Neural cell (in vitro differentiated cells): ENCODE measurements around the gene MYLK. TPM values are rescaled to one million over a fixed set of nuclear protein-coding genes. Genes with fewer than 3 reads are reported as not detected.
"Not testable (repeated sequence)": the region's sequence is repeated elsewhere in the genome, so short reads cannot be mapped to it uniquely, and the experiment has no call there.

Experiments used
- H2AFZ ChIP-seq: fragments of 200-600, 300-800 bp; sonication (generic), shearing (Covaris generic); 2 replicates; pipeline ENCODE4 v1.6.0; 2014; ENCODE audit warnings: low read depth, mild to moderate bottlenecking, antibody characterized with exemption, low read length, moderate library complexity
- H3F3A ChIP-seq: fragments of 200-600 bp; shearing (Covaris generic); 2 replicates; pipeline ENCODE4 v1.6.1; 2016; ENCODE audit warnings: mild to moderate bottlenecking, moderate library complexity, mixed read lengths, antibody characterized with exemption, low read length; ENCODE audit not compliant: insufficient read depth, poor library complexity, severe bottlenecking
- H3K27ac ChIP-seq: fragments of 200-600, 300-800 bp; sonication (generic), shearing (Covaris generic); 2 replicates; pipeline ENCODE4 v1.5.1; 2014; ENCODE audit warnings: mild to moderate bottlenecking, low read length, moderate library complexity
- H3K27me3 ChIP-seq: fragments of 300-800, 200-600 bp; sonication (generic), shearing (Covaris generic); 2 replicates; pipeline ENCODE4 v1.6.0; 2014; ENCODE audit warnings: mild to moderate bottlenecking, low read depth, low read length, moderate library complexity; ENCODE audit not compliant: insufficient read depth
- H3K36me3 ChIP-seq: fragments of 300-800, 200-600 bp; sonication (generic), shearing (Covaris generic); 2 replicates; pipeline ENCODE4 v1.5.1; 2014; ENCODE audit warnings: mild to moderate bottlenecking, antibody characterized with exemption, low read length, moderate library complexity; ENCODE audit not compliant: insufficient read depth
- H3K4me2 ChIP-seq: fragments of 300-800, 200-600 bp; sonication (generic), shearing (Covaris generic); 2 replicates; pipeline ENCODE4 v1.6.0; 2014; ENCODE audit warnings: mild to moderate bottlenecking, low read length
- H3K4me3 ChIP-seq: fragments of 300-800, 200-600 bp; sonication (generic), shearing (Covaris generic); 2 replicates; pipeline ENCODE4 v1.5.1; 2014; ENCODE audit warnings: mild to moderate bottlenecking, low read length, moderate library complexity
- H3K79me2 ChIP-seq: fragments of 200-600 bp; shearing (Covaris generic); replicated peaks from 2 replicates; pipeline ENCODE4 v1.6.0; 2014; ENCODE audit warnings: mild to moderate bottlenecking, low read length, moderate library complexity; ENCODE audit not compliant: insufficient read depth
- H3K9ac ChIP-seq: fragments of 300-800, 200-600 bp; sonication (generic), shearing (Covaris generic); 2 replicates; pipeline ENCODE4 v1.6.1; 2016; ENCODE audit warnings: mild to moderate bottlenecking, low read length, mixed read lengths
- H3K9me2 ChIP-seq: fragments of 200-600 bp; shearing (Covaris generic); 2 replicates; pipeline ENCODE4 v1.6.1; 2016; ENCODE audit warnings: mild to moderate bottlenecking, low read length, mixed read lengths; ENCODE audit not compliant: insufficient read depth
- H3K9me3 ChIP-seq: fragments of 200-600, 300-800 bp; sonication (generic), shearing (Covaris generic); 2 replicates; pipeline ENCODE4 v1.6.1; 2016; ENCODE audit warnings: mild to moderate bottlenecking, mixed run types, low read length, moderate library complexity, mixed read lengths
- H4K20me1 ChIP-seq: fragments of 200-600 bp; shearing (Covaris generic); 2 replicates; pipeline ENCODE4 v1.6.1; 2016; ENCODE audit warnings: mild to moderate bottlenecking, mixed run types; ENCODE audit not compliant: insufficient read depth
- EP300 ChIP-seq: fragments of 450-650 bp; conservative IDR thresholded peaks from 2 replicates; pipeline ENCODE4 v1.6.1; 2014; ENCODE audit warnings: antibody characterized with exemption, mild to moderate bottlenecking, moderate library complexity; ENCODE audit not compliant: poor library complexity, severe bottlenecking
- EZH2 ChIP-seq: fragments of 200-600, 300-800 bp; shearing (Covaris generic), sonication (generic); IDR thresholded peaks from 2 replicates; pipeline ENCODE4 v1.6.1; 2014; ENCODE audit warnings: antibody characterized with exemption, low read length, borderline replicate concordance, mild to moderate bottlenecking; ENCODE audit not compliant: insufficient read depth, poor library complexity, severe bottlenecking
- MXI1 ChIP-seq: fragments of 450-650 bp; conservative IDR thresholded peaks from 2 replicates; pipeline ENCODE4 v1.6.1; 2014; ENCODE audit warnings: antibody characterized with exemption, mild to moderate bottlenecking; ENCODE audit not compliant: poor library complexity, severe bottlenecking
- POLR2AphosphoS5 ChIP-seq: IDR thresholded peaks from 2 replicates; pipeline ENCODE4 v1.6.1; 2012
- RAD21 ChIP-seq: fragments of 450-650 bp; conservative IDR thresholded peaks from 2 replicates; pipeline ENCODE4 v1.6.1; 2014; ENCODE audit warnings: antibody characterized with exemption, mild to moderate bottlenecking, moderate library complexity
- SMC3 ChIP-seq: fragments of 450-650 bp; conservative IDR thresholded peaks from 2 replicates; pipeline ENCODE4 v1.6.1; 2014; ENCODE audit warnings: antibody characterized with exemption, mild to moderate bottlenecking, moderate library complexity; ENCODE audit not compliant: poor library complexity
- TAF1 ChIP-seq: IDR thresholded peaks from 2 replicates; pipeline ENCODE4 v1.6.1; 2012; ENCODE audit warnings: low read depth
- polyA plus RNA-seq: library from polyadenylated mRNA; depleted of rRNA; stranded (reverse); fragments of >200 nt; gene quantifications from 2 replicates; pipeline ENCODE4 v1.2.3, GENCODE V29; 2014
- TF ChIP-seq, protein P1 (sequence below): fragments of 450-650 bp; IDR thresholded peaks from 2 replicates; pipeline ENCODE4 v1.5.1; 2014; ENCODE audit warnings: antibody characterized with exemption, mild to moderate bottlenecking, moderate library complexity; ENCODE audit not compliant: poor library complexity, severe bottlenecking
- TF ChIP-seq, protein P2 (sequence below): IDR thresholded peaks from 2 replicates; pipeline ENCODE4 v1.6.1; 2012; ENCODE audit warnings: borderline replicate concordance

Gene MYLK
- polyA plus RNA-seq, 1 donor from 2014 or later = 0.43 TPM

DNA sequence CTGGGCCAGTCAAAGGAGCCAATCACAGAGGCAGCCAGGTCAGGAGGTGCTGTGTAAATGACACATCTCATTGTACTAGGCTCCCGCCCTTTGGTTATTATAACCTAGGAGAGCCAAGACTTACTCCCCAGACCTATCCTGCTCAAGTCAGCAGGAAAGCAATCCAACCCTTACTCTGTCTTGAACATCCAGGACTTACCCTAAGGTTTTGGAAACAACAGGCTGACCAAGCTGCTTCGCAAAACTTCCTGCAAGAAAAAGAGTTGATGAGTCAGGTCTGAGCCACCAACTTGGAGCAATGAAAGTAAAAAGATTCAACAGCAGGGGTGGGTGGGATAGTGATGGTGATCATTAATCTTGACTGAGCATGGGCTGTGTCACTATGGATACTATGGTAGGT is 144.4 kb downstream of the MYLK start:
- Histone ChIP-seq H3K4me2 (no peak overlapping the region), H3K9me3 (no peaks in the 10 kb centered on the region), H3F3A (no peaks in the 10 kb centered on the region), H4K20me1 (no peaks in the 10 kb centered on the region), H3K79me2 (no peaks in the 10 kb centered on the region), H2AFZ (no peak overlapping the region), H3K4me3 (no peak overlapping the region), H3K27me3 (no peaks in the 10 kb centered on the region), H3K9ac (no peak overlapping the region), H3K9me2 (no peaks in the 10 kb centered on the region), H3K36me3 (no peaks in the 10 kb centered on the region), H3K27ac (no peak overlapping the region)
- TF ChIP-seq SMC3 (no peak), RAD21 (no peak), EZH2 (no peak), EP300 (no peak), MXI1 (no peak), TAF1 (no peak), POLR2AphosphoS5 (no peak)
- TF ChIP-seq, protein P1, sequence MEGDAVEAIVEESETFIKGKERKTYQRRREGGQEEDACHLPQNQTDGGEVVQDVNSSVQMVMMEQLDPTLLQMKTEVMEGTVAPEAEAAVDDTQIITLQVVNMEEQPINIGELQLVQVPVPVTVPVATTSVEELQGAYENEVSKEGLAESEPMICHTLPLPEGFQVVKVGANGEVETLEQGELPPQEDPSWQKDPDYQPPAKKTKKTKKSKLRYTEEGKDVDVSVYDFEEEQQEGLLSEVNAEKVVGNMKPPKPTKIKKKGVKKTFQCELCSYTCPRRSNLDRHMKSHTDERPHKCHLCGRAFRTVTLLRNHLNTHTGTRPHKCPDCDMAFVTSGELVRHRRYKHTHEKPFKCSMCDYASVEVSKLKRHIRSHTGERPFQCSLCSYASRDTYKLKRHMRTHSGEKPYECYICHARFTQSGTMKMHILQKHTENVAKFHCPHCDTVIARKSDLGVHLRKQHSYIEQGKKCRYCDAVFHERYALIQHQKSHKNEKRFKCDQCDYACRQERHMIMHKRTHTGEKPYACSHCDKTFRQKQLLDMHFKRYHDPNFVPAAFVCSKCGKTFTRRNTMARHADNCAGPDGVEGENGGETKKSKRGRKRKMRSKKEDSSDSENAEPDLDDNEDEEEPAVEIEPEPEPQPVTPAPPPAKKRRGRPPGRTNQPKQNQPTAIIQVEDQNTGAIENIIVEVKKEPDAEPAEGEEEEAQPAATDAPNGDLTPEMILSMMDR = no peak
- TF ChIP-seq, protein P2, sequence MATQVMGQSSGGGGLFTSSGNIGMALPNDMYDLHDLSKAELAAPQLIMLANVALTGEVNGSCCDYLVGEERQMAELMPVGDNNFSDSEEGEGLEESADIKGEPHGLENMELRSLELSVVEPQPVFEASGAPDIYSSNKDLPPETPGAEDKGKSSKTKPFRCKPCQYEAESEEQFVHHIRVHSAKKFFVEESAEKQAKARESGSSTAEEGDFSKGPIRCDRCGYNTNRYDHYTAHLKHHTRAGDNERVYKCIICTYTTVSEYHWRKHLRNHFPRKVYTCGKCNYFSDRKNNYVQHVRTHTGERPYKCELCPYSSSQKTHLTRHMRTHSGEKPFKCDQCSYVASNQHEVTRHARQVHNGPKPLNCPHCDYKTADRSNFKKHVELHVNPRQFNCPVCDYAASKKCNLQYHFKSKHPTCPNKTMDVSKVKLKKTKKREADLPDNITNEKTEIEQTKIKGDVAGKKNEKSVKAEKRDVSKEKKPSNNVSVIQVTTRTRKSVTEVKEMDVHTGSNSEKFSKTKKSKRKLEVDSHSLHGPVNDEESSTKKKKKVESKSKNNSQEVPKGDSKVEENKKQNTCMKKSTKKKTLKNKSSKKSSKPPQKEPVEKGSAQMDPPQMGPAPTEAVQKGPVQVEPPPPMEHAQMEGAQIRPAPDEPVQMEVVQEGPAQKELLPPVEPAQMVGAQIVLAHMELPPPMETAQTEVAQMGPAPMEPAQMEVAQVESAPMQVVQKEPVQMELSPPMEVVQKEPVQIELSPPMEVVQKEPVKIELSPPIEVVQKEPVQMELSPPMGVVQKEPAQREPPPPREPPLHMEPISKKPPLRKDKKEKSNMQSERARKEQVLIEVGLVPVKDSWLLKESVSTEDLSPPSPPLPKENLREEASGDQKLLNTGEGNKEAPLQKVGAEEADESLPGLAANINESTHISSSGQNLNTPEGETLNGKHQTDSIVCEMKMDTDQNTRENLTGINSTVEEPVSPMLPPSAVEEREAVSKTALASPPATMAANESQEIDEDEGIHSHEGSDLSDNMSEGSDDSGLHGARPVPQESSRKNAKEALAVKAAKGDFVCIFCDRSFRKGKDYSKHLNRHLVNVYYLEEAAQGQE = no peak

DNA sequence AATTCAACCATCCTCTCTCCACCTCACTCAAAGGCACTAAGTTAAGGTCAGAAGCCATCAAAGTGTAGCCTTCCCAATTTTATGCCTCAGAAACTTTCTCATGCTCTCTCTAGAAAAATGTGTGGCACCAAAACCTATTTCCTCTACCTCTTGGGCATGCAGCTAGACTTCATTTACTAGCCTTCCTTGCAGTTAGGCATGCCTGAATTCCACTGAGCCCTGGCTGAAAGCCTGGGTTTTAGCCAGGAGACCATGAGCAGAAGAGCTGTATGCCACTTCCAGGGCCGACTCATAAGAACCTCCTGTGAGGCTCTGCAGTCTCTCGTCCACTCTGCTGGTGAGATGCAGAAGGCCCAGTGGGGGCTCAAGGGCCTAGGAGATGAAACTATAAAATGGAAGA is 145.0 kb downstream of the MYLK start:
- Histone ChIP-seq H3K27me3 (no peaks in the 10 kb centered on the region), H4K20me1 (no peaks in the 10 kb centered on the region), H3K9me3 (no peaks in the 10 kb centered on the region), H3K4me2 (no peak overlapping the region), H3K79me2 (no peaks in the 10 kb centered on the region), H3F3A (no peaks in the 10 kb centered on the region), H3K9me2 (no peaks in the 10 kb centered on the region), H3K36me3 (no peaks in the 10 kb centered on the region), H3K27ac (no peak overlapping the region), H2AFZ (no peak overlapping the region), H3K4me3 (no peak overlapping the region), H3K9ac (no peak overlapping the region)
- TF ChIP-seq SMC3 (no peak), TAF1 (no peak), RAD21 (no peak), MXI1 (no peak), EZH2 (no peak)
- TF ChIP-seq, protein P2 = no peak

DNA sequence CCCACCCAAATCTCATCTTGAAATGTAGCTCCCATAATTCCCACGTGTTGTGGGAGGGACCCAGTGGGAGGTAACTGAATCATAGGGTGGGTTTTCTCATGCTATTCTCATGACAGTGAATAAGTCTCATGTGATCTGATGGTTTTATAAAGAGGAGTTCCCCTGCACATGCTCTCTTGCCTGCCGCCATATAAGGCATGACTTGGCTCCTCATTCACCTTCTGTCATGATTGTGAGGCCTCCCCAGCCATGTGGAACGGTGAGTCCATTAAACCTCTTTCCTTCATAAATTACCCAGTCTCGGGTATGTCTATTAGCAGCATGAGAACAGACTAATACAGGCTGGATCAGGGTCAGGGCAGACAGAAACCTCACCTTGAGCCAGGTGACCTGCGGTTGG is 145.6 kb downstream of the MYLK start:
- not testable (repeated sequence) for H3K9me2 ChIP-seq, H3F3A ChIP-seq, H3K4me3 ChIP-seq, H3K79me2 ChIP-seq, H3K27ac ChIP-seq, H2AFZ ChIP-seq, H3K36me3 ChIP-seq, H3K27me3 ChIP-seq, H3K4me2 ChIP-seq, H3K9me3 ChIP-seq, H4K20me1 ChIP-seq, H3K9ac ChIP-seq
